SK-N-SH treated with all-trans-retinoic acid at 6 μM for 48 hours (cell line): ENCODE data around the gene PIK3R1.

Experiments
- PATZ1 ChIP-seq: fragments of 250-450 bp; sonication (Bioruptor Pico); IDR thresholded peaks from 2 replicates; pipeline ENCODE4 v1.8.0; 2020; ENCODE audit warnings: mild to moderate bottlenecking, moderate library complexity, borderline replicate concordance
- RARB ChIP-seq: fragments of 250-450 bp; sonication (Bioruptor Pico); IDR thresholded peaks from 2 replicates; pipeline ENCODE4 v1.8.0; 2021; ENCODE audit warnings: mild to moderate bottlenecking, moderate library complexity
- SNAI2 ChIP-seq: fragments of 250-450 bp; sonication (Bioruptor Pico); IDR thresholded peaks from 2 replicates; pipeline ENCODE4 v1.5.0; 2020; ENCODE audit warnings: mild to moderate bottlenecking, moderate library complexity
- ZFP3 ChIP-seq: fragments of 250-450 bp; sonication (Bioruptor Pico); IDR thresholded peaks from 2 replicates; pipeline ENCODE4 v1.5.0; 2020; ENCODE audit warnings: mild to moderate bottlenecking, moderate library complexity
- ZFP30 ChIP-seq: fragments of 450-650 bp; formaldehyde crosslinking; IDR thresholded peaks from 2 replicates; pipeline ENCODE4 v1.5.0; 2022; ENCODE audit warnings: mild to moderate bottlenecking, moderate library complexity
- TF ChIP-seq, protein P1 (sequence below): fragments of 250-450 bp; sonication (Bioruptor Pico); IDR thresholded peaks from 2 replicates; pipeline ENCODE4 v1.5.1; 2020; ENCODE audit warnings: low read depth, mild to moderate bottlenecking, moderate library complexity

- TF ChIP-seq, protein P1, sequence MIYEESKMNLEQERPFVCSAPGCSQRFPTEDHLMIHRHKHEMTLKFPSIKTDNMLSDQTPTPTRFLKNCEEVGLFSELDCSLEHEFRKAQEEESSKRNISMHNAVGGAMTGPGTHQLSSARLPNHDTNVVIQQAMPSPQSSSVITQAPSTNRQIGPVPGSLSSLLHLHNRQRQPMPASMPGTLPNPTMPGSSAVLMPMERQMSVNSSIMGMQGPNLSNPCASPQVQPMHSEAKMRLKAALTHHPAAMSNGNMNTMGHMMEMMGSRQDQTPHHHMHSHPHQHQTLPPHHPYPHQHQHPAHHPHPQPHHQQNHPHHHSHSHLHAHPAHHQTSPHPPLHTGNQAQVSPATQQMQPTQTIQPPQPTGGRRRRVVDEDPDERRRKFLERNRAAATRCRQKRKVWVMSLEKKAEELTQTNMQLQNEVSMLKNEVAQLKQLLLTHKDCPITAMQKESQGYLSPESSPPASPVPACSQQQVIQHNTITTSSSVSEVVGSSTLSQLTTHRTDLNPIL (CRISPR knock-in tag): no peak
- TF ChIP-seq PATZ1 (CRISPR knock-in tag) (no peak), ZFP3 (CRISPR knock-in tag) (no peak), ZFP30 (no peak), SNAI2 (CRISPR knock-in tag) (no peak), RARB (no peak)
These were observed 33.0 kb upstream of the PIK3R1 start for GRCh38 chr5:68182534-68182933.
